Right atrium auricular region (tissue), 2 donors: ENCODE data around the gene FSIP1. TPM values are rescaled to one million over a fixed set of nuclear protein-coding genes. Genes with fewer than 3 reads are reported as not detected.

ENCODE experiments used
- DNase-seq: peaks from one replicate; pipeline ENCODE4 v3.0.0-alpha.2; 2019; ENCODE audit warnings: low spot score
- H3K27ac ChIP-seq, 2 donors: fragments of 200-600 bp; sonication (generic); 1 replicate in 1 of 2; 2 replicates in 1 of 2; pipeline ENCODE4 v1.5.1; 2016 to 2019
- H3K27me3 ChIP-seq, 2 donors: fragments of 200-600 bp; sonication (generic); one replicate each; pipeline versions ENCODE4 v1.5.1 to v1.6.0; 2017 to 2019
- H3K36me3 ChIP-seq: fragments of 200-600 bp; sonication (generic); one replicate; pipeline ENCODE4 v1.5.1; 2016
- H3K4me1 ChIP-seq, 2 donors: fragments of 200-600 bp; sonication (generic); one replicate each; pipeline versions ENCODE4 v1.5.1 to v1.6.0; 2017 to 2019
- H3K4me3 ChIP-seq, 2 donors: fragments of 200-600 bp; sonication (generic); 1 replicate in 1 of 2; 2 replicates in 1 of 2; pipeline ENCODE4 v1.5.1; 2017 to 2019; ENCODE audit warnings: mild to moderate bottlenecking in 1 of 2, moderate library complexity in 1 of 2
- H3K9me3 ChIP-seq, 2 donors: fragments of 200-600 bp; sonication (generic); one replicate each; pipeline ENCODE4 v1.5.1; 2019
- total RNA-seq, 2 donors: library from RNA; depleted of rRNA; stranded (reverse); fragments of >200 nt; gene quantifications; one replicate each; pipeline ENCODE4 v1.1.0, GENCODE V29; 2016
- TF ChIP-seq, protein P1 (sequence below), 2 donors: fragments of 200-600 bp; sonication (generic); IDR thresholded peaks; one replicate each; pipeline ENCODE4 v1.5.1; 2019; ENCODE audit warnings: antibody characterized with exemption in 2 of 2

The FSIP1 gene
- total RNA-seq, 2 donors from 2014 or later = 0.24 TPM; not detected in 1

DNA sequence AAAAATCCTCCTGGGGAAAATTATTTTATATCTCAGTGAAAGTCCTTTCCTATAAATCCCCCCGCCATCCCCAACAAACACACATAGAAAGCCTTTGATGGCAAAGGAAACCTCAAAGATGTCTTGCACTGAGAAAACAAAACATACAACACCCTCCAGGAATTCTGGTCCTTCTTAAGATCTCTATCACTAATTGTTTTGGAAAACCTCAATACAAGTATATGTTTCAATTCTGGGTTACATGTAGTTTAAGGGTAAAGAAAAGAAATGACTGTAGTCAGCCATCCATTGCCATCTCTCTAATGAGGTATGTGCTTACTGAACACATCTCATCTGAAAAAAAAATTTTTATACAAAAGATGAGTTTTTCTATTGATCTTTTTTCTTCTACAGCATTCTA is 97.3 kb downstream of the FSIP1 start:
- Histone ChIP-seq H3K27ac (no peak overlapping the region), H3K27me3 (no peaks in the 10 kb centered on the region), H3K4me3 (no peak overlapping the region), H3K36me3 (no peaks in the 10 kb centered on the region), H3K4me1 (no peaks in the 10 kb centered on the region), H3K9me3 (no peaks in the 10 kb centered on the region)
- TF ChIP-seq, protein P1, sequence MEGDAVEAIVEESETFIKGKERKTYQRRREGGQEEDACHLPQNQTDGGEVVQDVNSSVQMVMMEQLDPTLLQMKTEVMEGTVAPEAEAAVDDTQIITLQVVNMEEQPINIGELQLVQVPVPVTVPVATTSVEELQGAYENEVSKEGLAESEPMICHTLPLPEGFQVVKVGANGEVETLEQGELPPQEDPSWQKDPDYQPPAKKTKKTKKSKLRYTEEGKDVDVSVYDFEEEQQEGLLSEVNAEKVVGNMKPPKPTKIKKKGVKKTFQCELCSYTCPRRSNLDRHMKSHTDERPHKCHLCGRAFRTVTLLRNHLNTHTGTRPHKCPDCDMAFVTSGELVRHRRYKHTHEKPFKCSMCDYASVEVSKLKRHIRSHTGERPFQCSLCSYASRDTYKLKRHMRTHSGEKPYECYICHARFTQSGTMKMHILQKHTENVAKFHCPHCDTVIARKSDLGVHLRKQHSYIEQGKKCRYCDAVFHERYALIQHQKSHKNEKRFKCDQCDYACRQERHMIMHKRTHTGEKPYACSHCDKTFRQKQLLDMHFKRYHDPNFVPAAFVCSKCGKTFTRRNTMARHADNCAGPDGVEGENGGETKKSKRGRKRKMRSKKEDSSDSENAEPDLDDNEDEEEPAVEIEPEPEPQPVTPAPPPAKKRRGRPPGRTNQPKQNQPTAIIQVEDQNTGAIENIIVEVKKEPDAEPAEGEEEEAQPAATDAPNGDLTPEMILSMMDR (IDR thresholded peaks at IDR 0.05) = no peak
- no peak for DNase-seq

GRCh38 chr15:39684233-39684632 is 98.4 kb downstream of the FSIP1 start:
- no peaks in the 10 kb centered on the region for H3K27me3 ChIP-seq
- TF ChIP-seq, protein P1 (IDR thresholded peaks at IDR 0.05) = no peak
- no peak for DNase-seq
- no peaks in the 10 kb centered on the region for H3K36me3 ChIP-seq
- H3K4me1 ChIP-seq = no peaks in the 10 kb centered on the region
- H3K4me3 ChIP-seq = no peak overlapping the region
- H3K27ac ChIP-seq = no peak overlapping the region
- H3K9me3 ChIP-seq = no peaks in the 10 kb centered on the region

GRCh38 chr15:39682366-39682765 is 100.3 kb downstream of the FSIP1 start:
- no peaks in the 10 kb centered on the region for H3K4me1 ChIP-seq

GRCh38 chr15:39680868-39681267 is 101.8 kb downstream of the FSIP1 start:
- Histone ChIP-seq H3K27me3 (no peaks in the 10 kb centered on the region), H3K27ac (no peak overlapping the region), H3K4me3 (no peak overlapping the region), H3K9me3 (no peaks in the 10 kb centered on the region), H3K4me1 (no peaks in the 10 kb centered on the region), H3K36me3 (no peaks in the 10 kb centered on the region)
- DNase-seq = no peak
- TF ChIP-seq, protein P1 (IDR thresholded peaks at IDR 0.05) = no peak

More at GRCh38 chr15:39682366-39682765, 100.3 kb downstream of the FSIP1 start:
- no peaks in the 10 kb centered on the region for H3K9me3 ChIP-seq
- H3K27me3 ChIP-seq = no peaks in the 10 kb centered on the region
- no peak overlapping the region for H3K27ac ChIP-seq
- TF ChIP-seq, protein P1 (IDR thresholded peaks at IDR 0.05) = no peak
- no peaks in the 10 kb centered on the region for H3K36me3 ChIP-seq
- no peak for DNase-seq
- H3K4me3 ChIP-seq = no peak overlapping the region

GRCh38 chr15:39672666-39673065 is 110.0 kb downstream of the FSIP1 start:
- Histone ChIP-seq H3K27me3 (no peaks in the 10 kb centered on the region), H3K27ac (no peak overlapping the region), H3K36me3 (no peaks in the 10 kb centered on the region), H3K4me3 (no peak overlapping the region), H3K9me3 (no peaks in the 10 kb centered on the region), H3K4me1 (peaks cover 0 to 6% of the 10 kb centered on the region in 2 donors)
- TF ChIP-seq, protein P1 (IDR thresholded peaks at IDR 0.05) = no peak
- no peak for DNase-seq

GRCh38 chr15:39672184-39672583 is 110.5 kb downstream of the FSIP1 start:
- H3K27me3 ChIP-seq = no peaks in the 10 kb centered on the region
- no peak overlapping the region for H3K4me3 ChIP-seq
- TF ChIP-seq, protein P1 (IDR thresholded peaks at IDR 0.05) = no peak
- no peaks in the 10 kb centered on the region for H3K36me3 ChIP-seq
- H3K27ac ChIP-seq = no peak overlapping the region
- no peaks in the 10 kb centered on the region for H3K9me3 ChIP-seq
- H3K4me1 ChIP-seq = peaks cover 0 to 6% of the 10 kb centered on the region in 2 donors
- DNase-seq = no peak
